OCI-LY1 (cell line): ENCODE measurements around the gene CCDC167.

Experiments used
- H2AFZ ChIP-seq: fragments of 200-600 bp; sonication (generic), shearing (Covaris generic); 2 replicates; pipeline ENCODE4 v1.6.0; 2014; ENCODE audit warnings: antibody characterized with exemption, mild to moderate bottlenecking, low read length
- H3F3A ChIP-seq: fragments of 200-600 bp; sonication (generic), shearing (Covaris generic); 2 replicates; pipeline ENCODE4 v1.6.0; 2014; ENCODE audit warnings: mild to moderate bottlenecking, antibody characterized with exemption, low read length, moderate library complexity; ENCODE audit not compliant: insufficient read depth
- H3K27ac ChIP-seq: fragments of 200-600 bp; sonication (generic); 2 replicates; pipeline ENCODE4 v1.5.1; 2014; ENCODE audit warnings: low read length, mixed run types, mild to moderate bottlenecking, low read depth; ENCODE audit not compliant: poor library complexity, severe bottlenecking
- H3K27me3 ChIP-seq: fragments of 200-600 bp; sonication (generic); 2 replicates; pipeline ENCODE4 v1.6.0; 2014; ENCODE audit warnings: antibody characterized with exemption, mild to moderate bottlenecking, low read length, moderate library complexity; ENCODE audit not compliant: insufficient read depth
- H3K36me3 ChIP-seq: fragments of 200-600 bp; sonication (generic); 2 replicates; pipeline ENCODE4 v1.6.1; 2014; ENCODE audit warnings: mild to moderate bottlenecking, antibody characterized with exemption, low read length, moderate library complexity, mixed read lengths; ENCODE audit not compliant: insufficient read depth
- H3K4me1 ChIP-seq: fragments of 200-600 bp; sonication (generic); 2 replicates; pipeline ENCODE4 v1.5.1; 2014; ENCODE audit warnings: mild to moderate bottlenecking, low read length, moderate library complexity; ENCODE audit not compliant: insufficient read depth, severe bottlenecking
- H3K4me2 ChIP-seq: fragments of 200-600 bp; sonication (generic), shearing (Covaris generic); 2 replicates; pipeline ENCODE4 v1.6.1; 2014; ENCODE audit warnings: low read length
- H3K4me3 ChIP-seq: fragments of 200-600 bp; sonication (generic); 2 replicates; pipeline ENCODE4 v1.5.1; 2014; ENCODE audit warnings: low read length, low read depth, mild to moderate bottlenecking, mixed read lengths; ENCODE audit not compliant: poor library complexity, severe bottlenecking
- H3K79me2 ChIP-seq: fragments of 200-600 bp; shearing (Covaris generic); 2 replicates; pipeline ENCODE4 v1.6.1; 2016; ENCODE audit warnings: mixed run types, low read length, mixed read lengths; ENCODE audit not compliant: insufficient read depth
- H3K9ac ChIP-seq: fragments of 200-600 bp; sonication (generic), shearing (Covaris generic); 2 replicates; pipeline ENCODE4 v1.6.1; 2014; ENCODE audit warnings: mild to moderate bottlenecking, low read length, mixed read lengths
- H3K9me2 ChIP-seq: fragments of 200-600 bp; sonication (generic), shearing (Covaris generic); 2 replicates; pipeline ENCODE4 v1.6.1; 2014; ENCODE audit warnings: low read depth, mild to moderate bottlenecking, low read length, mixed read lengths
- H3K9me3 ChIP-seq: fragments of 200-600 bp; shearing (Covaris generic); 2 replicates; pipeline ENCODE4 v1.6.1; 2014; ENCODE audit warnings: low read length, mixed read lengths
- H4K20me1 ChIP-seq: fragments of 200-600 bp; sonication (generic), shearing (Covaris generic); 2 replicates; pipeline ENCODE4 v1.6.0; 2016; ENCODE audit warnings: mild to moderate bottlenecking, low read length; ENCODE audit not compliant: insufficient read depth
- CTCF ChIP-seq: fragments of 200-600 bp; sonication (generic), shearing (Covaris generic); IDR thresholded peaks from 2 replicates; pipeline ENCODE4 v1.5.1; 2017; ENCODE audit warnings: mild to moderate bottlenecking, antibody characterized with exemption, low read length, moderate library complexity, mixed read lengths
- EZH2 ChIP-seq: fragments of 200-600 bp; sonication (generic), shearing (Covaris generic); IDR thresholded peaks from 2 replicates; pipeline ENCODE4 v1.8.0; 2017; ENCODE audit warnings: borderline replicate concordance, mixed run types, mild to moderate bottlenecking, antibody characterized with exemption, low read length, moderate library complexity, mixed read lengths

CCDC167 gene

GRCh38 chr6:37547564-37548061 is 47.9 kb upstream of the CCDC167 start:
- no peak overlapping the region for H3K27ac ChIP-seq
- no peaks in the 10 kb centered on the region for H3K9me2 ChIP-seq
- H3K27me3 ChIP-seq = peaks cover 5% of the 10 kb centered on the region; the same call in 1 of the 2 replicates
- no peaks in the 10 kb centered on the region for H3K9me3 ChIP-seq
- H3K4me2 ChIP-seq = no peak overlapping the region
- TF ChIP-seq CTCF (no peak), EZH2 (no peak)
- H4K20me1 ChIP-seq = no peaks in the 10 kb centered on the region
- no peak overlapping the region for H3K9ac ChIP-seq
- H3K4me3 ChIP-seq = no peak overlapping the region
- no peak overlapping the region for H2AFZ ChIP-seq
- H3K36me3 ChIP-seq = no peaks in the 10 kb centered on the region
- no peaks in the 10 kb centered on the region for H3F3A ChIP-seq
- no peaks in the 10 kb centered on the region for H3K4me1 ChIP-seq
- no peaks in the 10 kb centered on the region for H3K79me2 ChIP-seq

- Histone ChIP-seq H3K79me2 (no peaks in the 10 kb centered on the region), H3K27ac (no peak overlapping the region), H3K9me2 (no peaks in the 10 kb centered on the region), H2AFZ (no peak overlapping the region), H3K4me3 (no peak overlapping the region), H3K36me3 (no peaks in the 10 kb centered on the region), H3F3A (no peaks in the 10 kb centered on the region), H3K9ac (no peak overlapping the region), H3K4me1 (no peaks in the 10 kb centered on the region), H3K27me3 (peaks cover 5% of the 10 kb centered on the region; the same call in 1 of the 2 replicates), H3K4me2 (no peak overlapping the region), H4K20me1 (no peaks in the 10 kb centered on the region), H3K9me3 (no peaks in the 10 kb centered on the region)
- TF ChIP-seq EZH2 = no peak
- no peak for TF ChIP-seq CTCF
Measured at GRCh38 chr6:37546141-37546871, 46.6 kb upstream of the CCDC167 start.

- Histone ChIP-seq H3K9me2 (no peaks in the 10 kb centered on the region), H3K9ac (no peak overlapping the region), H3K27ac (no peak overlapping the region), H4K20me1 (no peaks in the 10 kb centered on the region), H3K9me3 (no peaks in the 10 kb centered on the region), H3K4me2 (no peak overlapping the region), H3K79me2 (no peaks in the 10 kb centered on the region), H3K4me1 (no peaks in the 10 kb centered on the region), H2AFZ (no peak overlapping the region), H3F3A (no peaks in the 10 kb centered on the region), H3K36me3 (no peaks in the 10 kb centered on the region), H3K4me3 (no peak overlapping the region), H3K27me3 (peaks cover 5% of the 10 kb centered on the region; the same call in 1 of the 2 replicates)
- TF ChIP-seq CTCF = no peak
- no peak for TF ChIP-seq EZH2
Measured at GRCh38 chr6:37544530-37544929, 44.8 kb upstream of the CCDC167 start.
